Measurements from ENCODE around the gene ZNF804B.

DNA sequence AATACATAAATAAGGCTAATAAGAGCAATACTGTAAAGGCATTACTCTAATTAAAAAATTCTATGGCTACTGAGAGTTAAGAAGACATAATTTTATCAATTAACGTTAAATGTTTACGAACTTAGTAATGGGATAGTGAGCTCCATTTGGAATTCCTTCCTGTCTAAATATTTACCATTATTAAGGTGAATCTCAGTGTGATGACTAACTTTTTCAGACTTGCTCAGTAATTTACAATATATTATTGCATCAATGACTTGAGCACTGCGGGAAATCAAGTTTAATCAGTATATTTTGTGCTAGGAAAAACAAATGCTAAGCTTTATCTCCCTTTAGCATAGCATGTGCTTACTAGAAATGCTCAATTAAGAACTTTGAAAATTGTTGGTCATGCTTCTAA lies 318.5 kb downstream of the ZNF804B start:
- no peak for TF ChIP-seq POLR2A (IDR thresholded peaks at IDR 0.05)
- TF ChIP-seq, protein P1, sequence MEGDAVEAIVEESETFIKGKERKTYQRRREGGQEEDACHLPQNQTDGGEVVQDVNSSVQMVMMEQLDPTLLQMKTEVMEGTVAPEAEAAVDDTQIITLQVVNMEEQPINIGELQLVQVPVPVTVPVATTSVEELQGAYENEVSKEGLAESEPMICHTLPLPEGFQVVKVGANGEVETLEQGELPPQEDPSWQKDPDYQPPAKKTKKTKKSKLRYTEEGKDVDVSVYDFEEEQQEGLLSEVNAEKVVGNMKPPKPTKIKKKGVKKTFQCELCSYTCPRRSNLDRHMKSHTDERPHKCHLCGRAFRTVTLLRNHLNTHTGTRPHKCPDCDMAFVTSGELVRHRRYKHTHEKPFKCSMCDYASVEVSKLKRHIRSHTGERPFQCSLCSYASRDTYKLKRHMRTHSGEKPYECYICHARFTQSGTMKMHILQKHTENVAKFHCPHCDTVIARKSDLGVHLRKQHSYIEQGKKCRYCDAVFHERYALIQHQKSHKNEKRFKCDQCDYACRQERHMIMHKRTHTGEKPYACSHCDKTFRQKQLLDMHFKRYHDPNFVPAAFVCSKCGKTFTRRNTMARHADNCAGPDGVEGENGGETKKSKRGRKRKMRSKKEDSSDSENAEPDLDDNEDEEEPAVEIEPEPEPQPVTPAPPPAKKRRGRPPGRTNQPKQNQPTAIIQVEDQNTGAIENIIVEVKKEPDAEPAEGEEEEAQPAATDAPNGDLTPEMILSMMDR (IDR thresholded peaks at IDR 0.05), result no peak

All from esophagus squamous epithelium (tissue), 4 donors.